ENCODE measurements around the gene NFAT5.

NFAT5 gene

GRCh38 chr16:69748694-69749345 is 183.1 kb downstream of the NFAT5 start:
- no peak for DNase-seq

- DNase-seq = no peak
Observed at GRCh38 chr16:69754143-69754468, 188.3 kb downstream of the NFAT5 start.

Data from NCI-H524 treated with DMSO at 0.1 percent for 48 hours (cell line).